Measurements from ENCODE around the gene FPR1.
"Not testable (repeated sequence)": the region's sequence is repeated elsewhere in the genome, so short reads cannot be mapped to it uniquely, and the experiment has no call there.

The FPR1 gene

DNA sequence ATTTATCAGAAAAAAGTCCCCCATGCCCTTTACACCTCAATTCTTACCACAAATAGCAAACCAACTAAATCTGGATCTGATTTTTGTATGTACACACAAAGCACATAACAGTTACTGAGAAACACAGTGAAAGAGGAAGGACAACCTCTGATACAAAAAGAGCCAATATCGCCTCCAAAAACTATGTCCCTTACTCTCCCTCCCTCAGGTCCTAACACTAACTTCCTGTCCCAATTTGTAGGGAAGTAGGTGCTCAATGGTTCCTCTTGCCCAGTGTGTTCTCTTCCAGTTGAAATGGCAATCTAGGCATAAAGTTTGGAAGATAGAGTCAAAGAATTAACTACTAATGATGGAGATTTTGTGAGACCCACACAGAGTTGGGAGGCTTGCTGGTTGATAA is 27.5 kb upstream of the FPR1 start:
- no peak for DNase-seq (ENCODE audit: low read depth)

DNA sequence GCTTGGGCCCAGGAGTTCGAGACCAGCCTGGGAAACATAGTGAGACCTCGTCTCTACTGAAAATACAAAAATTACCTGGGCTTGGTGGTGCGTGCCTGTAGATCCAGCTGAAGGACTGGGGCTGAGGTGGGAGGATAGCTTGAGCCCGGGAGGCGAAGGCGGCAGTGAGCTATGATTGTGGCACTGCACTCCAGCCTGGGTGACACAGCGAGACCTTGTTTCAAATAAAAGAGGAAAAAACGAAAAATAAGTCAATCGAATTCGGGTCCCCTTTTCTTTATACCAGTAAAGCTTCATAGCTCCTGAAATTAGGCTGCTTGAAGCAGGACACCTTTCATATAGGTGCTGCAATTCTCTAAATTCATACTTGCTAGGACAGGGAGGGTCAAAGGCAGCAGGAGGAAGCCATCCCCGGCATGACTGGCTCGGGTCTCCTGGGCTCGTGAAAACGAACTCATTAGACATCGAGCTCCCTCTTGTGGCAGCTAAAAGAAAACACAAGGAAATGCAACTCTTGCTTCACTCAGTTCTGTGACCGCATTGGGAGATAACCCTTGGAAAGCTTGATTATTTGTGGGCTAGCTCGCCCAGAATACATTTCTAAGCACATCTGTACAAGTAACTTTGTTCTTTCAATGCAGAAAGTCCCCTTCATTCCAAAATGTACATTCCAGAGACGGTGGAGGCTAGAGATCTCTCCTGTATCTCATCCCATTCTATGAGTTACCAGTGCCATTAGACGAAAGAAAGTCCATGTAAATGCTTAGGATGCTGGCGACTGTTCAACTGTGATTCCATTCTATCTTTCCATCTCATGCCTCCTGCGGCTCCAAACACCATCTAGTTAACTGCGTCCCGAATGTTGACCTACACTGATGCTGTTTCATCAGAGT is 26.1 kb upstream of the FPR1 start:
- no peak for DNase-seq (ENCODE audit: low read depth)

DNA sequence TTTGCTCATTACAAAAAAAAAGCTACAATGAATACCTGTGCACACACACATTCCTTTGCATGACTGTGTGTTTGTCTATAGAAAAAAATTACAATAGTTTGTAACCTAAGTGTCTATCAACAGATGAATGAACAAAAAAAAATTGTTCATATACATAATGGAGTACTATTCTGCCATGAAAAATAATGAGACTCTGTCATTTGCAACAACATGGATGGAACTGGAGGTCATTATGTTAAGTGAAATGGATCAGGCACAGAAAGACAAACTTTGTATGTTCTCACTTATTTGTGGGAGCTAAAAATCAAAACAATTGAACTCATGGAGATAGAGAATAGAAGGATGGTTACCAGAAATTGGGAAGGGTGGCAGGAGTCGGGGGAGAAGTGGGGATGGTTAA is 24.9 kb upstream of the FPR1 start:
- not testable (repeated sequence) for DNase-seq (ENCODE audit: low read depth)

DNA sequence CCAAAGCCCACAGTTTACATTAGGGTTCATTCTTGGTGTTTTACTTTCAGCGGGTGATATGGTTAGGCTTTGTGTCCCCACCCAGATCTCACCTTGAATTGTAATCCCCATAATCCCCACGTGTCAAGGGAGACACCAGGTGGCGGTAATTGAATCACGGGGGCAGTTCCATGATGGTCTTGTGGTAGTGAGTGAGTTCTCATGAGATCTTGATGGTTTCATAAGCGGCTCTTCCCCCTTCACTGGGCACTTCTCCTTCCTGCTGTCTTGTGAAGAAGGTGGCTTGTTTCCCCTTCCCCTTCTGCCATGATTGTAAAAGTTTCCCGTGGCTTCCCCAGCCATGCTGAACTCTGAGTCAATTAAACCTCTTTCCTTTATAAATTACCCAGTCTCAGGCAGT is 21.3 kb upstream of the FPR1 start:
- DNase-seq (ENCODE audit: low read depth) = no peak

DNA sequence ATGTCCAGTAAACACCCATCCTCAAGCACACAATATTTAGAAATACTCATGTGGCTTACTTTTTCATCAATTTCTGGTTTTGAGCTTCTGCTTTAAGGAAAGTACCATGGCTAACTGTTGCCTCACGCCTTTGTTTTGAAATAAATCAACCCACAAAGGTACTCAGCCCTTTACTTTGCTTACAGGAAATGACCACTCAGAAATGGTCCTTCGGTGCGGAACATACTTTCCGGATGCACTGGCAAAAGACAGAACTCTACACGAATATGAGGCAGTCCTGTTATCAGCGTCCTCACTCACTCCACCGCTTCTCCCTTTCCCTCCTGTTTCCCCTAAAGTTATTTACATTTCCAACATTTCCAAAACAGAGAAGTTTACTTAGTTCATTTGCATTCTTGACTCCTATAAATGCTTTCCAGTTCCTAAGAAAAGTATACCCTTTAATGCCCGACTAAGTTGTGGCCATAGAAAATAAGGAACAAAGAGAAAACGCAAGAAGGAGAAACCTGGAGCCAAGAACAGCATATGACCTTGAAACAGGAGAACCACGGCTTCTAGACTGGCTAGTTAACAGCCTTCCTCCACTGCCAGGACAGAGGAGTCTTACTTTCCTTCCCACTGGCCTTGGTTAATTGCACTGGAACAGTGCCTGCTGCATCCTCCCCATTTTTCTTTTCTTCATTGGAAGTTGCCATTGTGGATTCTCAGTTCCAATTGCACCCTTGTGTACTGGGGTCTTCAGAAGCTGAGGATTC is 19.9 kb upstream of the FPR1 start:
- DNase-seq (ENCODE audit: low read depth) = no peak

DNA sequence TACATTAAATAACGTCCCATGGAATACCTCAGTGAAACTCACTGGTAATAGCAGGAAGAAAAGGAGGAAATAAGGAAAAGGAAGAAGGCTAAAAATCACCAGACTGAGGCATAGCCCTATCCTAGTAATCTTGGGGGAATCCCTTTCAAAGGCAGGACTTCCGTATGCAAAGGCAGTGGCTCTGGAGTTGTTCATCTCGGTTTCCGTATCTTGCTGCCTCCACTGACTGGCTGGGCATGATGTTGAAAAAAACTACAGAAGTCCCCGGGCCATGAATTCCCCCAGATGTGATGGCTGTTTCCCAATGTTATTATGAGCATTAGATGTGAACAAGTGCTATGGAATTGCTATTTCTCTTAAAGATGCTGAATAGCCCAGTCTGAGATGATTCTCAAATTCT is 14.8 kb upstream of the FPR1 start:
- DNase-seq (ENCODE audit: low read depth) = no peak

DNA sequence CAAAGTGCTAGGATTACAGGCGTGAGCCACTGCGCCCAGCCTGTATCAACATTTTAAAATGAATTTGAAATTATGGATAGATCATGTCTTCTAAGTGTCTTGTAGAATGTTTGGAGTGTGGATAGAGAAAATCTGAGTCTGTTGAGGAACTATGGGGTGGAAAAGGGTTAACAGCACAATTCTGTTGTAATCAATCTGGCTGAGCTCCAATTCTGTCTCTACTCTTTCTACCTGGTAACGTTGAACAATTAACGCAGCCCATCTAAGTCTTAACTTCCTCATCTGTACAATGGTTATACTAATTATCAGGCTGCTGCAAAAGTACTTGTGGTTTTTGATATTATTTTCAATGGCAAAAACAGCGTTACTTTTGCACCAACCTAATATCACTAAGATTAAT is 13.4 kb upstream of the FPR1 start:
- DNase-seq (ENCODE audit: low read depth) = no peak

DNA sequence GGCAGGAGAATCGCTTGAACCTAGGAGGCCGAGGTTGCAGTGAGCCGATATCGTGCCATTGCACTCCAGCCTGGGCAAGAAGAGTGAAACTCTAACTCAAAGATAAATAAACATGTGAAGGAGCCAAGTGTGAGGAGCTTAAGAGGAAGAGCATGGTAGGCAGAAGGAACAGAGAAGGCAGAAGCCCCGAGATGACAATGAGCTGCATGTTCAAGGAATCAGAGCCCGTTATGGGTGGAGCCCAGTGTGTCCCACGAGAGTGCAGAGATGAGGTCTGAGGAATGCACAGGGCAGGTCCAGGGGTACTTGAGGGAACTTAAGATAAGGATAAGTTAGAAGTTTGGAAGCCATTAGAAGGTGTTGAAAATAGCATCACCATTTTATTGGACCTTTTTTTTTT is 10.0 kb upstream of the FPR1 start:
- no peak for DNase-seq (ENCODE audit: low read depth)

DNA sequence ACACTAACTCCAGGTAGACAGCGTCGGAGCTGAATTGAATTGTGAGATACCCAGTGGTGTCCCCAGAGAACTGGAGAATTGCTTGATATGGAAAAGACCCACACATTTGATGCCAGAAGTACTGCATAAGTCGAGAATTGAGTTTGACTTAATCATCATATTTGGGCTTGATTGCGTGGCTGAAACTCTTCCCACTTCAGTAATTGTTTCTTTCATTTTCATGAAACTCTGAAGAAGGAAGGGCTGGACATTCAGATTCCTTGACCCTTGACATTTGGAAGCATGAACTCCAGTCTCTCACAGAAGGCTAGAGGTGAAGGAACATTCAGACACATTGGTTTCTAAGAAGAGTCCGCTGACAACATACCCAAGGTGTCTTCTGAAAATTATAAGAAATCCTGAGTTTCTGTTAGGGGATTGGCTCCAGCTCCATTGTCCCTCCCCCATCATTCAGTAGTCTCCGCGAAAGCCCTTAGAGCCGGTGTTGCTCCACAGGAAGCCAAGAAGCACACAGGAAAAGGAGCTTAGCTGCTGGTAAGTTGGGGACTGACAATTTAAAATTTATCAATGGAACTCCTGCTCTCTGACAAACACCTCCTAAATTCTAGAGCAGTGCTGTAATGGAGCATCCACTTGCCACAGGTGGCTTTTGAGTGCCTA is 9.1 kb upstream of the FPR1 start, which contains the start of gene FPR2:
Gene FPR2, plus strand, starts transcription at position 484 of the 660 bp plus-strand sequence. CDS start 7,479 bp downstream, outside the sequence.
- no peak for DNase-seq (ENCODE audit: low read depth)

DNA sequence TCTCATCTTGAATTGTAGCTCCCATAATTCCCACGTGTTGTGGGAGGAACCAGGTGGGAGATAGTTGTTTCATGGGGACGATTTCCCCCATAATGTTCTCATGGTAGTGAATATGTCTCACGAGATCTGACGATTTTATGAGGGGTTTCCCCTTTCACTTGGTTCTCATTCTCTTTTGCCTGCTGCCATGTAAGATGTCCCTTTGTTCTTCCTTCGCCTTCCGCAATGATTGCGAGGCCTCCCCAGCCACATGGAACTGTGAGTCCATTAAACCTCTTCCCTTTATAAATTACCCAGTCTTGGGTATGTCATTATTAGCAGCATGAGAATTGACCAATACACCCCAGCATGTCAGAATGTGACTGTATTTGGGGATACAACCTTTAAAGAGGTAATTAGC is 3.9 kb upstream of the FPR1 start:
- DNase-seq (ENCODE audit: low read depth) = no peak

DNA sequence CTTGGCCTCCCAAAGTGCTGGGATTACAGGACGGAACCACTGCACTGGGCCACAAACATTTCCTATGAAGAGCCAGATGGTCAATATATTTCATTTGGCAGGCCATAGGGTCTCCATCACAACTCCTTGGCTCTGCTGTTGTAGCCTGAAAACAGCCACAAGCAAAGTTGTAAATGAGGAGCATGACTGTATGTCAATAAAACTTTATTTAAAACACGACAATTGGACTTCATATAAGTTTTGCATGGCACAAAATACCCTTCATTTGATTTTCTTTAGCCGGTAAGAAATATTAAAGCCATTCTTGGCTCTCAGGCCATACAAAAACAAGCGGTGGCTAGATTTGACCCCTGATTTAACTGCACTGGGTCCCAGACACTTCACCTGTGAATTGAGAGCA is 3.1 kb upstream of the FPR1 start:
- DNase-seq (ENCODE audit: low read depth) = no peak

DNA sequence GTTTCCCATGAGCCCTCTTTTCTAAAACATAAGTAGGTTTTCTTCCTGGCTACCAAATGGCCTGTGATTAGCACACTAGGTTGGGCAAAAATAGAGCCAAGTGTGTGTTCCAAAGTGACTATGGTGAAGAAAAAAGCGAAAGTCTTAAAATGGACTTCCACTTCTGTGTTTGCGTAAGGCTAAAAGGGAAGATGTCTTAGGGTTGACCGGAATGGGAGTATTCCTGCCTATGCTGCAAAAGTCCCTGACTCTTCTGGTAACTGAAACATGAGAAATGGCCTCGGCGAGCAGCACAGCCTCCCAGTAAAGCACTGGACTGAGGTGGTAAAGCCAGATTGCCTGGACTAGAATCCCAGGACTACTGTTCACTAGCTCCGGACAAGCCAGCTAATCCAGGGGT is 2.4 kb upstream of the FPR1 start:
- DNase-seq (ENCODE audit: low read depth) = no peak

DNA sequence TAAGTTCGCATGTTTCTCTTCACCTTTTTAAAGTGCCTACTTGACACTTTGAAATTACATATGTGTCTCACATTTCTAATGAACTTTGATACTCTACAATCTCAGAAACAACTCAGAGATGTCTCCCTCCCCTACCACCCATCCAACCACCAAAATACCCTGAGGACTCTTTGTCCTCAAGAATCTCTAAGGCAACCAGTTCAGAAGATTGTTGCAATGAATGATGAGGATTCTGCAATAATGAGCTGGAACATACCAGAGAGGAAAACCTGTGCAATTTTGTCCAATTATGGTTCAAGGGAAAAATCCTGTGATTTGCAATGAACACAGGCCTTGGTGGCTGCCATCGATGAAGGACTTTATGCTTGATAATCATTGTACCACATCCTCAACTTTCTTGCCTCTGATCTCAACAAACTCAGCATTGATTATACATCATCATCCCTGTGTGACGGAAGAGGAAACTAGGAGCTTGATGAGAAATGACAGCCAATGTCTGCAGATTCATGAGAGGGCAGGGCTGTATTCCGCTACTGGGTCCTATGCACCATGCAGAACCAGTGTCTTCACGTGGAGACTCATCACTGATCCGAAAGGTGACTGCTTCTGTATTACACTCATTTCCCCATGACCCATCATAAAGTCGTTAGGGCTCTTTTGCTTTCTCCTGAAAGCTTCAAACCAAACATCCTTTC is 1.1 kb downstream of the FPR1 start:
- DNase-seq (ENCODE audit: low read depth) = no peak

DNA sequence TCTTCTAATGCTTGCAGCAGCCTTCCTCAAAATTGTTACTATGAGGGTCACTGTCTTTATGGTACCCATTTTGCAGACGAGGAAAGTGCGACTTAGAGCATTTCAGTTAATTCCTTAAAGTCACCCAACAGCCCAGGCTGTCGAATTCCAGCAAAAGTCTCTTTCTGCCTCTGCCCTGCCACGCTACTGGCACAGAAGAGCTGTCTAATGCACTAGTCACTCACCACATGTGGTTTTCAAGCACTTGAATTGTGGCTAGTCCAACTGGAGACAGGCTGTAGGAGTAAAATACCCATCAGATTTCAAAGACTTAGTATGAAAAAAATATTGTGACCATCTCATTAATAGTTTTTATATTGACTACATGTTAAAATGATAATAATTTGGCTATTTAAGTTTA is 1.7 kb downstream of the FPR1 start:
- DNase-seq (ENCODE audit: low read depth) = no peak

DNA sequence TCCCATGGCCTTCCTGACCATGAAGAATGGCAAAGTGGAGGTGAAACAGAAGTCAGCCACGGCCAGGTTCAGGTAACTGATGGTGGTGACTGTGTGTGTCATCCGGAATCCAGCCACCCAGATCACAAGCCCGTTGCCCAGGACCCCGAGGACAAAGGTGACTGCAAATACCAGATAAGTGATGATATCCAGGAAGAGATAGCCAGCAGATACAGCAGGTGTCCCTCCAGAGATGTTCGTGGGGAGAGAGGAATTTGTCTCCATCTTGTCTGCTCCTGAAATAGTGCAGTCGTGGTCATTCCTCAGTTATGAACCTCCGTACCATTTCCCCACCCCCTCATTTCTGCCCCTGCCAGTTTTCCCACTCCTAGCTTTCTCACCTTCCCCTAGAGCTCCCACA is 4.9 kb downstream of the FPR1 start:
- no peak for DNase-seq (ENCODE audit: low read depth)

DNA sequence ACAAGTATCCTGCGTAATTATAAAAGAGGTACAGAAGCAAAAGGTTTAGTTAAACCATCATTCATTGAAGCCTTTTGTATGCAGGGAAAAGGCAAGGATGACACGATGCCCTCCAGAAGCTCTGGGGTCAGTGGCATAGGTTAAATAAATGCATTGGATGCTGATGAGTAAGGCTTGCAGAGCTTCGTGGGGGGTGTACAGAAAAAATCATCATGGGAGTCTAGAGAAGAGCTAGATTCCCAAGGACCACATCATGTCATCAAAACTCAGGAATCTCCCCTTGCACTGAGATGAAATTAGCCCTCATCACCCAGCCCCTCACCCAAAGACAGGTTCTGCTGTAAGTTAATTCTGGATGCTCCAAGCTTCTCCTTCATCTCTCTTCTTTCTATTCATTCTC is 8.3 kb downstream of the FPR1 start:
- no peak for DNase-seq (ENCODE audit: low read depth)

DNA sequence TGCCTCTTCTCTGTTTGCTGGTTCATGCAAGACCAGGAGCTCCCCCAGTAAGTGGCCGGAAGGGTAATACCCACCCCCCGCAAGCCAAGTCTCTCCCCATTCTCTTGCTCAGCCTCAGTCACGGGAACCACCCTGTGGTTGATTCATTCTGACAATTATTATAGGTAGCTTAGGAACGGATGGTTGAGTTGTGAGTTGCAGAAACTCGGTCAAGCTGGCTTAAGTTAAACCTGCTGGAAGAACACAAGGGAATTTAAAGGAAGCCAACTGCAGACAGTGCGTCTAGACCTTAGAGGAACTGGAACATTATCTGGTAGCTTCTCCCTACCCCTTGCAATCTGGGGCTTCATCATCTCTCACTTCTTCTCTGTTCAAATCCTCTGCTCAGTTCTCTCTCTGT is 8.9 kb downstream of the FPR1 start:
- DNase-seq (ENCODE audit: low read depth) = no peak

DNA sequence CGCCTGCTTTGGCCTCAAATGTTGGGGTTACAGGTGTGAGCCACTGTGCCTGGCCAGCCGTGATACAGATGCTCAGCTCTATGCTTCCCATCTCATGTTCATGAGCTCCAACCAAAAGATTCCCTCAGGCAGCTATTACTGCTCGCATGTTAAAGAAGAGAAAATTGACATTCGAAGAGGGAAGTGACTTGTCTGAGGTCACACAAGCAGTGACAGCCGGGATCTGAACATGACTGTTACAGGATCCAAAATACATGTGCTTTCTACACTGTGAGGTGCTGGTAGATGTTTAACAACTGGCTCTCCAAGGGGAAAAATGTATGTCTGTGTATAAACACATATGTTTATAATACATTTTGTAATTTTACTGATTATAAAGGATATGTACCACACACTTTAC is 11.3 kb downstream of the FPR1 start:
- no peak for DNase-seq (ENCODE audit: low read depth)

DNA sequence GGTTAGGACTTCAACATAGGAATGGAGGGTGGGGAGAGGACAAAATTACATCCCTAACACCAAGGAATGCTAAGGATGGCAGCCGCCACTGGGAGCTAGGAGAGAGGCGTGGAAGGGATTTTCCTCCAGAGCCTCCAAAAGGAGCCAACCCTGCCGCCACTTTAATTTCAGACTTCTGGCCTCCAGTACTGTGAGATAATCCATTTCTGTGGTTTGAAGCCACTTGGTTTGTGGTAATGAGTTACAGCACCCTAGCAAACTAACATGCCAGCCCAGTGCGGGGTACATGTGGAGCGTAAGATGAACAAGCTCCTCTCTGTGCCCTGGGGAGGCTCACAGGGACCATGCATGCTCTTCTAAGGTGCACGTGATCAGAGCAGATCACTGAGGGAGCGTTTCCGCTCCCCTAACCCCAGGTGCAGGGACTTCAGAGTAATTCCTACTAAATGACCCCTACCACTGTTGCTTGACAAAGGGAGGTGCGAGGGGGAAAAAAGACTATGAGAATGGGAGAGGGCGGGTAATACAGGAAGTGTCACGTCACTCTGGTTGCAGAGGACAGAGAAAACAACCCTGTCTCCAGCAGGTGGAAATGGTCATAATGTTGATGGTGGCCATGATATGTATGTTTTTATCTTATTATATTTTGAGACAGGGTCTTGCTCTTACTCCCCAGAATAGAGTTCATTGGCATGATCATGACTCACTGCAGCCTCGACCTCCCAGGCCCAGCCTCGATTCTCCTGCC is 12.0 kb downstream of the FPR1 start:
- no peak for DNase-seq (ENCODE audit: low read depth)

DNA sequence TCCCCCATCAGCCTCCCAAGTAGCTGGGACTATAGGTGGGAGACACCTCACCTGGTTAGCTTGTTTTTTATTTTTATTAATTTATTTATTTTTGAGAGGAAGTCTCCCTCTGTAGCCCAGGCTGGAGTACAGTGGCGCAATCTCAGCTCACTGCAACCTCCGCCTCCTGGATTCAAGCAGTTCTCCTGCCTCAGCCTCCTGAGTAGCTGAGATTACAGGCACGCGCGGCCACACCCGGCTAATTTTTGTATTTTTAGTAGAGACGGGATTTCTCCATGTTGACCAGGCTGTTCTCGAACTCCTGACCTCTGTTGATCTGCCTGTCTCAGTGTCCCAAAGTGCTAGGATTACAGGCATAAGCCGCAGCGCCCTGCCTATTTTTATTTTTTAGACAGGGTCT is 13.2 kb downstream of the FPR1 start:
- not testable (repeated sequence) for DNase-seq (ENCODE audit: low read depth)

DNA sequence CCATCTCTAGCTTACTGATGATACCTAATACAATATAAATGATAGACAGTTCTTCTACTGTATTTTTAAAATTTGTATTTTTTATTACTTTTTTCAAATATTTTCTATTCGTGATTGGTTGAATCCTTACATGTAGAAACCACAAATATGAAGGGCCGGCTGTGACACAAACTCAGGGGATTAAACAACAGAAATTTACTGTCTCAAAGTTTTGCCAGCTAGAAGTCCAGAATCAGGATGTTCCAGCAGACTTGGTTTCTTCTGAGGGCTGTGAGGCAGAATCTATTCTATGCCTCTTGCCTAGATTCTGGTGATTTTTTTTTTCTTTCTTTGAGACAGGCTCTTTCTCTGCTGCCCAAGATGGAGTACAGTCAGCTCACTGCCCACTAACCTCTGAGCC is 13.8 kb downstream of the FPR1 start:
- DNase-seq (ENCODE audit: low read depth) = no peak

DNA sequence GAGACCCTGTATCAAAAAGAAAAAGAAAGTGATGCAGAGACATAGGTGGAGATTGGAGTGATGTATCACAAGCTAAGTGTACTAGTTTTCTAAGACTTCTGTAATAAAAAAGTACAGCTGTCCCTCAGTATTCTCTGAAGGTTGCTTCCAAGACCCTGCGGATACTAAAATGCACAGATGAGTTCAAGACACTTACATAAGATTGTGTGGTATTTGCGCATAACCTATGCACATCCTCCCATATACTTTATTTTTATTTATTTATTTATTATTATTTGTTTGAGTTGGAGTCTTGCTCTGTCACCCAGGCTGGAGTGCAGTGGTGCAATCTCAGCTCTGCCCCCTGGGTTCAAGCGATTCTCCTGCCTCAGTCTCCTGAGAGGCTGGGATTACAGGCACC is 14.3 kb downstream of the FPR1 start:
- DNase-seq (ENCODE audit: low read depth) = no peak

All from stimulated activated CD8-positive, alpha-beta memory T cell treated with anti-CD3 and anti-CD28 coated beads, Interleukin-15, amount 100 ng/mL, for 24 hours (primary cell).